HEK293 (cell line): ENCODE data around the gene C11orf21.

Experiments used
- CTCF ChIA-PET: fragments of 350-600 bp; formaldehyde crosslinking; extraction: SDS; loops from one replicate; lab custom pipeline; 2021; ENCODE audit warnings: antibody characterized with exemption; lab: Yijun Ruan, JAX
- POLR2A ChIA-PET: fragments of 300-600 bp; formaldehyde crosslinking; extraction: SDS; loops from one replicate; lab custom pipeline; 2020; ENCODE audit warnings: antibody characterized with exemption, inconsistent platforms; lab: Yijun Ruan, JAX
- H3K27ac ChIP-seq: fragments of 200-500 bp; sonication (Bioruptor generic); 2 replicates; pipeline ENCODE4 v1.5.1; 2014; ENCODE audit warnings: low read depth, low read length, control low read depth, inconsistent platforms; ENCODE audit errors: extremely low read depth
- H3K36me3 ChIP-seq, 2 experiments: fragments of 200-500 bp in 1 of 2; sonication (Bioruptor generic) in 1 of 2; 1 replicate in 1 of 2; 2 replicates in 1 of 2; pipeline ENCODE4 v1.5.1; 2014 to 2017; ENCODE audit warnings: inconsistent platforms in 2 of 2, low read length in 2 of 2; ENCODE audit not compliant: control insufficient read depth in 2 of 2, insufficient read depth in 1 of 2
- H3K4me1 ChIP-seq: fragments of 200-500 bp; sonication (Bioruptor generic); 2 replicates; pipeline ENCODE4 v1.5.1; 2014; ENCODE audit warnings: mild to moderate bottlenecking, low read length, inconsistent platforms; ENCODE audit not compliant: control insufficient read depth, insufficient read depth
- H3K4me3 ChIP-seq: 2 replicates; pipeline ENCODE4 v1.5.1; 2011; ENCODE audit warnings: low read depth, mild to moderate bottlenecking, control low read depth, low read length, moderate library complexity
- H3K9me3 ChIP-seq: fragments of 200-500 bp; sonication (Bioruptor generic); 2 replicates; pipeline ENCODE4 v1.5.1; 2014; ENCODE audit warnings: low read depth, low read length, inconsistent platforms; ENCODE audit not compliant: control insufficient read depth, insufficient read depth
- BCL11A ChIP-seq: fragments of 450-650 bp; formaldehyde crosslinking; IDR thresholded peaks from 2 replicates; pipeline ENCODE4 v1.5.1; 2016; ENCODE audit warnings: low read depth, missing biosample characterization, missing genetic modification characterization
- BCL6B ChIP-seq: fragments of 450-650 bp; formaldehyde crosslinking; IDR thresholded peaks from 2 replicates; pipeline ENCODE4 v1.5.1; 2017; ENCODE audit warnings: missing biosample characterization, missing genetic modification characterization
- GLIS1 ChIP-seq: fragments of 450-650 bp; formaldehyde crosslinking; IDR thresholded peaks from 2 replicates; pipeline ENCODE4 v1.5.1; 2016; ENCODE audit warnings: missing biosample characterization, missing genetic modification characterization
- HIC1 ChIP-seq: fragments of 450-650 bp; formaldehyde crosslinking; IDR thresholded peaks from 2 replicates; pipeline ENCODE4 v1.5.1; 2016; ENCODE audit warnings: missing biosample characterization, missing genetic modification characterization
- KLF9 ChIP-seq: fragments of 450-650 bp; formaldehyde crosslinking; IDR thresholded peaks from 2 replicates; pipeline ENCODE4 v1.5.1; 2016; ENCODE audit warnings: missing biosample characterization, missing genetic modification characterization, low read depth
- MEIS1 ChIP-seq: sonication (generic); formaldehyde crosslinking; IDR thresholded peaks from 2 replicates; pipeline ENCODE4 v1.8.1; 2022; ENCODE audit warnings: missing genetic modification reagents, mild to moderate bottlenecking, borderline replicate concordance
- PRDM10 ChIP-seq: fragments of 450-650 bp; formaldehyde crosslinking; IDR thresholded peaks from 2 replicates; pipeline ENCODE4 v1.5.1; 2016; ENCODE audit warnings: missing biosample characterization, missing genetic modification characterization
- TSHZ1 ChIP-seq: fragments of 450-650 bp; formaldehyde crosslinking; IDR thresholded peaks from 2 replicates; pipeline ENCODE4 v1.5.1; 2016; ENCODE audit warnings: missing biosample characterization, missing genetic modification characterization, borderline replicate concordance
- WT1 ChIP-seq: fragments of 450-650 bp; formaldehyde crosslinking; IDR thresholded peaks from 2 replicates; pipeline ENCODE4 v1.5.1; 2016; ENCODE audit warnings: missing biosample characterization, missing genetic modification characterization
- ZBTB21 ChIP-seq: fragments of 450-650 bp; formaldehyde crosslinking; IDR thresholded peaks from 2 replicates; pipeline ENCODE4 v1.5.1; 2017; ENCODE audit warnings: missing biosample characterization, missing genetic modification characterization
- ZIC2 ChIP-seq: fragments of 450-650 bp; formaldehyde crosslinking; IDR thresholded peaks from 2 replicates; pipeline ENCODE4 v1.5.1; 2016; ENCODE audit warnings: missing biosample characterization, missing genetic modification characterization
- ZNF223 ChIP-seq: fragments of 450-650 bp; formaldehyde crosslinking; IDR thresholded peaks from 2 replicates; pipeline ENCODE4 v1.5.1; 2016; ENCODE audit warnings: missing biosample characterization, missing genetic modification characterization
- ZNF324 ChIP-seq: fragments of 450-650 bp; formaldehyde crosslinking; IDR thresholded peaks from 2 replicates; pipeline ENCODE4 v1.5.1; 2016; ENCODE audit warnings: missing biosample characterization, missing genetic modification characterization
- ZNF416 ChIP-seq: fragments of 450-650 bp; formaldehyde crosslinking; IDR thresholded peaks from 2 replicates; pipeline ENCODE4 v1.5.1; 2016; ENCODE audit warnings: missing biosample characterization, missing genetic modification characterization
- ZNF548 ChIP-seq: fragments of 450-650 bp; formaldehyde crosslinking; IDR thresholded peaks from 2 replicates; pipeline ENCODE4 v1.5.1; 2016; ENCODE audit warnings: missing biosample characterization, missing genetic modification characterization
- ZNF561 ChIP-seq: fragments of 450-650 bp; IDR thresholded peaks from 2 replicates; pipeline ENCODE4 v1.5.1; 2018; ENCODE audit warnings: missing biosample characterization, missing genetic modification characterization, borderline replicate concordance
- ZNF571 ChIP-seq: fragments of 450-650 bp; formaldehyde crosslinking; IDR thresholded peaks from 2 replicates; pipeline ENCODE4 v1.5.0; 2017; ENCODE audit warnings: missing biosample characterization, missing genetic modification characterization
- ZNF677 ChIP-seq: fragments of 450-650 bp; IDR thresholded peaks from 2 replicates; pipeline ENCODE4 v1.5.0; 2018; ENCODE audit warnings: missing biosample characterization, mild to moderate bottlenecking, missing genetic modification characterization, moderate library complexity
- ZNF830 ChIP-seq: fragments of 450-650 bp; IDR thresholded peaks from 2 replicates; pipeline ENCODE4 v1.5.0; 2018; ENCODE audit warnings: missing biosample characterization, missing genetic modification characterization, low read depth, mild to moderate bottlenecking, moderate library complexity
- ZSCAN18 ChIP-seq: fragments of 450-650 bp; formaldehyde crosslinking; IDR thresholded peaks from 2 replicates; pipeline ENCODE4 v1.5.1; 2016; ENCODE audit warnings: missing biosample characterization, missing genetic modification characterization
- ZXDB ChIP-seq: fragments of 450-650 bp; formaldehyde crosslinking; IDR thresholded peaks from 2 replicates; pipeline ENCODE4 v1.5.1; 2016; ENCODE audit warnings: missing biosample characterization, missing genetic modification characterization

The C11orf21 gene

GRCh38 chr11:2273771-2274170 lies 27.9 kb downstream of the C11orf21 start:
- POLR2A ChIA-PET, result no interaction called here

GRCh38 chr11:2273311-2273710 lies 28.4 kb downstream of the C11orf21 start:
- ChIA-PET CTCF (interaction anchor here (0.6 to 1.4 kb wide), 3 partner anchors 76 to 1425 kb away, joined by 3 to 6 read pairs (median 4); no protein-coding TSS in a partner anchor), POLR2A (no interaction called here)
- Histone ChIP-seq H3K36me3 (no peaks in the 10 kb centered on the region), H3K27ac (no peak overlapping the region), H3K4me3 (no peak overlapping the region)
- TF ChIP-seq ZNF571 (tag by site-specific recombination) (no peak), ZIC2 (no peak), PRDM10 (no peak), TSHZ1 (tag by site-specific recombination) (no peak)
- TF ChIP-seq, all 188 proteins: peak for 0
- Histone ChIP-seq H3K9me3 (no peaks in the 10 kb centered on the region), H3K4me1 (no peaks in the 10 kb centered on the region)

More at GRCh38 chr11:2273771-2274170, 27.9 kb downstream of the C11orf21 start:
- Histone ChIP-seq H3K4me1 (no peaks in the 10 kb centered on the region), H3K9me3 (no peaks in the 10 kb centered on the region), H3K4me3 (no peak overlapping the region), H3K27ac (no peak overlapping the region), H3K36me3 (no peaks in the 10 kb centered on the region)
- CTCF ChIA-PET, result interaction anchor here (0.6 to 1.4 kb wide), 4 partner anchors 76 to 1426 kb away, joined by 3 to 6 read pairs (median 4); no protein-coding TSS in a partner anchor
- TF ChIP-seq WT1 (no peak), BCL11A (tag by site-specific recombination) (no peak), ZNF416 (tag by site-specific recombination) (no peak), GLIS1 (tag by site-specific recombination) (no peak), ZNF324 (tag by site-specific recombination) (no peak), MEIS1 (CRISPR knock-in tag) (no peak), ZNF223 (tag by site-specific recombination) (no peak), KLF9 (no peak), ZSCAN18 (no peak)

GRCh38 chr11:2272946-2273280 lies 28.8 kb downstream of the C11orf21 start:
- CTCF ChIA-PET, result interaction anchor here (0.6 kb wide), 1 partner anchor 1425 kb away, joined by 3 read pairs; no protein-coding TSS in a partner anchor
- POLR2A ChIA-PET, result no interaction called here
- H3K4me1 ChIP-seq, result no peaks in the 10 kb centered on the region
- TF ChIP-seq ZBTB21 (tag by site-specific recombination), result no peak
- no peak for TF ChIP-seq ZNF677
- TF ChIP-seq ZXDB (tag by site-specific recombination), result no peak
- TF ChIP-seq ZNF561 (tag by site-specific recombination), result no peak
- no peak for TF ChIP-seq ZNF548
- no peak for TF ChIP-seq ZNF830 (tag by site-specific recombination)
- no peak for TF ChIP-seq BCL6B (tag by site-specific recombination)
- no peak for TF ChIP-seq HIC1 (tag by site-specific recombination)

More at GRCh38 chr11:2272946-2273280, 28.8 kb downstream of the C11orf21 start:
- Histone ChIP-seq H3K36me3 (no peaks in the 10 kb centered on the region), H3K9me3 (no peaks in the 10 kb centered on the region), H3K27ac (no peak overlapping the region), H3K4me3 (no peak overlapping the region)
